GM12865 (cell line): ENCODE measurements around the gene TPM1.

Experiments
- DNase-seq: peaks from one replicate; pipeline ENCODE4 v3.0.0; 2010; ENCODE audit warnings: low read depth
- H3K4me3 ChIP-seq: 2 replicates; pipeline ENCODE4 v1.5.1; 2011; ENCODE audit warnings: mild to moderate bottlenecking, low read depth, low read length, control low read depth
- CTCF ChIP-seq: IDR thresholded peaks from 2 replicates; pipeline ENCODE4 v1.5.1; 2011; ENCODE audit warnings: low read length, control low read depth, low read depth, inconsistent platforms; ENCODE audit not compliant: insufficient read depth; ENCODE audit errors: missing control alignments

TPM1 gene

GRCh38 chr15:63080634-63081250 lies 38.2 kb downstream of the TPM1 start:
- no peak for TF ChIP-seq CTCF
- no peak for DNase-seq

GRCh38 chr15:63082366-63082765 lies 39.8 kb downstream of the TPM1 start:
- no peak for TF ChIP-seq CTCF
- no peak overlapping the region for H3K4me3 ChIP-seq
- no peak for DNase-seq

More at GRCh38 chr15:63080634-63081250, 38.2 kb downstream of the TPM1 start:
- H3K4me3 ChIP-seq = no peak overlapping the region

GRCh38 chr15:63083044-63083443 lies 40.5 kb downstream of the TPM1 start:
- TF ChIP-seq CTCF = no peak
- H3K4me3 ChIP-seq = no peak overlapping the region
- DNase-seq = no peak

- no peak for DNase-seq
- H3K4me3 ChIP-seq = no peak overlapping the region
- TF ChIP-seq CTCF = no peak
These were observed 41.0 kb downstream of the TPM1 start for GRCh38 chr15:63083541-63083940.

- DNase-seq = no peak
- H3K4me3 ChIP-seq = no peak overlapping the region
- TF ChIP-seq CTCF = no peak
These were observed 42.3 kb downstream of the TPM1 start for GRCh38 chr15:63084806-63085205.

GRCh38 chr15:63085289-63085688 lies 42.7 kb downstream of the TPM1 start:
- no peak for DNase-seq
- TF ChIP-seq CTCF = no peak
- H3K4me3 ChIP-seq = no peak overlapping the region

- TF ChIP-seq CTCF = no peak
- no peak overlapping the region for H3K4me3 ChIP-seq
- no peak for DNase-seq
These were observed 43.7 kb downstream of the TPM1 start for GRCh38 chr15:63086271-63086670.
